Medulla oblongata (tissue), 1 donor: Measurements from ENCODE around the gene TNFRSF8.

Experiments used
- DNase-seq: peaks from one replicate; pipeline ENCODE4 v3.0.0-alpha.2; 2015; ENCODE audit errors: extremely low spot score

The TNFRSF8 gene

GRCh38 chr1:12158357-12159092, 95.4 kb downstream of the TNFRSF8 start:
- no peak for DNase-seq

- DNase-seq, result no peak
Measured at GRCh38 chr1:12159816-12160215, 96.7 kb downstream of the TNFRSF8 start.

GRCh38 chr1:12161324-12161661, 98.2 kb downstream of the TNFRSF8 start:
- no peak for DNase-seq

GRCh38 chr1:12161662-12162458, 98.8 kb downstream of the TNFRSF8 start:
- DNase-seq, result peak; percentile 85

- no peak for DNase-seq
Measured at GRCh38 chr1:12162459-12163137, 99.5 kb downstream of the TNFRSF8 start.

- DNase-seq, result no peak
Measured at GRCh38 chr1:12163210-12163609, 100.1 kb downstream of the TNFRSF8 start.

- no peak for DNase-seq
Measured at GRCh38 chr1:12164210-12164609, 101.1 kb downstream of the TNFRSF8 start.

GRCh38 chr1:12165342-12165741, 102.2 kb downstream of the TNFRSF8 start:
- DNase-seq, result no peak

GRCh38 chr1:12166834-12167492, 103.9 kb downstream of the TNFRSF8 start, which contains the start of gene TNFRSF1B:
TNFRSF1B (plus strand) TSS chr1:12166991; CDS start chr1:12167092, 101 bp downstream.
- DNase-seq, result peak; percentile 70

- DNase-seq, result no peak
Measured at GRCh38 chr1:12167493-12168429, 104.7 kb downstream of the TNFRSF8 start.

GRCh38 chr1:12168451-12169160, 105.5 kb downstream of the TNFRSF8 start:
- no peak for DNase-seq

- DNase-seq, result no peak
Measured at GRCh38 chr1:12169442-12170135, 106.5 kb downstream of the TNFRSF8 start.

- DNase-seq, result no peak
Measured at GRCh38 chr1:12170263-12170671, 107.2 kb downstream of the TNFRSF8 start.

GRCh38 chr1:12171206-12172041, 108.3 kb downstream of the TNFRSF8 start:
- no peak for DNase-seq

GRCh38 chr1:12172042-12172851, 109.1 kb downstream of the TNFRSF8 start:
- DNase-seq, result no peak

GRCh38 chr1:12173041-12173509, 110.0 kb downstream of the TNFRSF8 start:
- no peak for DNase-seq

- peak; percentile 71 for DNase-seq
Measured at GRCh38 chr1:12173631-12174121, 110.6 kb downstream of the TNFRSF8 start.
